RPMI8226 (cell line): ENCODE results near the gene SPINK1.
A peak's percentile ranks its signal among the peaks of the same experiment; 100 is the strongest.
"Not testable (repeated sequence)": the region's sequence is repeated elsewhere in the genome, so short reads cannot be mapped to it uniquely, and the experiment has no call there.

ENCODE experiments used
- DNase-seq: peaks from one replicate; pipeline ENCODE4 v3.0.0-alpha.2; 2015

The SPINK1 gene

DNA sequence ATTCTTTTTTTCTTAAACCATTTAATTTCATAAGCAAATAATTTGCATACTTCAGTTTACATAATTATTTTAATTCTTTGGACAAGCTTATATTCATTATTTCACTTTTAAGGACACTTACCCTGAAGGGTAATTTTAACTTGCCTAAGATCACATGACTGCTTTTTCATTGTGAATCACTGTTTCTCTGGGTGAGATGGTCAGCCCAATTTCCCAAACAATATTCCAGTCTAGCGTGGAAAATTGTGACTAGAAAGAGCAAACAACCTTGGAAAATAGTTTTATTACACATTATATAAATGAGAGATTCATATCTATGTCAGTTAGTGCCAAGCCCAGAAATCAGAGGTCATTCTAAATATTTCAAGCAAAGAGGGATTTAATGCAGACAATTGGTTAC is 27.5 kb downstream of the SPINK1 start:
- DNase-seq: no peak

DNA sequence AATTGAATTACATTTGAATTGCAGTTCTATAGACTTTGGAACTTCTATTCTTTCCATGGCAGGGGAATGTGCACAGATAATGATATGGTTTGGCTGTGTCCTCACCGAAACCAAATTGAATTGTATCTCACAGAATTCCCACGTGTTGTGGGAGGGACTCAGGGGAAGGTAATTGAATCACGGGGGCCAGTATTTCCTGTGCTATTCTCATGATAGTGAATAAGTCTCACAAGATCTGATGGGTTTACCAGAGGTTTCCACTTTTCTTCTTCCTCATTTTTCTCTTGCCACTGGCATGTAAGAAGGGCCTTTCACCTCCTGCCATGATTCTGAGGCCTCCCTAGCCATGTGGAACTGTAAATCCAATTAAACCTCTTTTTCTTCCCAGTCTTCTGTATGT is 28.3 kb downstream of the SPINK1 start:
- not testable (repeated sequence) for DNase-seq

DNA sequence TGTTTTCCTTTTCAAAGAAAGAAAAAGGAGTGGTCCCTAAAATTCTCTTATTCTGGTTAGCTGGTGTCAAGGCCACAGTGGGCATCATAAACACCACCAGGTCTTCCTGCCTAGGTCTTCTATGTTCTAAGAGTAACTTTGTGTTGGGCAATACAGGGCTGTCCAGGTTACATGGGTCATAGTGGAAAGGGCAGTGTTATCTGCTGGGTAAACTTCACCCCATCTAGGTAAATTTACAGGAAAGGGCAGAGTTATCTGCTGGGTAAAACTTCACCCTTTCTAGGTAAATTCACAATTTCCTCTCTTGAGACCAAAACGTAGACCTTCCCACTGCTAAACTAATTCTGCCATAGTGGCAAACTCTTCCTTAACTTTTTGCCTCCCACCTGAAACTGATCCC is 30.0 kb downstream of the SPINK1 start:
- no peak for DNase-seq

DNA sequence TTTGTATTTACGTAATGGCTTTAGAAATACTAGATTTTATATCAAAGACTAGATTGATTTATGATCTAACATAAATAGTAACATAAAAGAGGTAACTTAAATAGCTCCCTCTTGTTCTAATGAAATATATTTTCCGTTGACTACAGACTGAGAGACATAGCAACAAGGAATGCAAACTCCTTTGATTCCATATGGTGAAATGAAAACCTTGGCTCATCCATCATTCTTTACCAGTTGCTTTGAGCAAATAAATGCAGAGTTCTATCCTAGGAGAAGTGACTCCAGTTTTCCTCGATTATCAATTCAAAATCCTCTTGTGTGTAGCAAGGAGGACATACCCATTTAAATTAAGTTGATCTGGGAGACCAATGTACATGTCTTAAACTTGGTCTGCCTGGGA is 31.0 kb downstream of the SPINK1 start:
- DNase-seq: no peak

DNA sequence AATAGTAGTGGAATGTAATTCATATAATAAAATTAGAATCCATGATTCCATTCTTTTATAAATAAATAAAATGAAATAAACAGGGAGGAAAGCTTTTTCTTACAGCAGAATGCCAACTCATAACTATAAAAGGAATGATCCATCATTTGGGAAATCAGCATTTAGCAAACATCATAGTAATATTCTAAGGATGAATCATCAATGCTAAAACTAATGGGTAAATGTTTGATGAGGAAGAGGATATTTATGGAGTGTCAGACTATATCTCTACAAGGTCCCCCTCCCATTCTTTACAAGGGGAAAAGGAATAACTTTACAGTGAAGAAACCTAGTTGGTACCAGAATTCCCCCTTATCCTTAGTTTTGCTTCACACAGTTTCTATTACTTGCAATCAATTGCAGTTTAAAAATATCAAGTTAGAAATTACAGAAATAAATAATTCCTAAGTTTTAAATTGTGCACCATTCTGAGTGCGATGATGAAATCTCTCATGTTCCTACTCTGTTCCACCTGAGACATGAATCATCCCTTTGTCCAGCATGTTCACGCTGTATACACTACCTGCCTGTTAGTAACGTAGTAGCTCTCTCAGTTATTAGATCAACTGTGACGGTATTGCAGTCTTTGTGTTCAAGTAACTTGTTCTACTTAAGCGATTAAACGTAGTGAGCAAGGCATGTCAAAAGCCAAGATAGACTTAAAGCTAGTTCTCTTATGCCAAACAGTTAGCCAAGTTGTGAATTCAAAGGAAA is 34.7 kb downstream of the SPINK1 start:
- no peak for DNase-seq

DNA sequence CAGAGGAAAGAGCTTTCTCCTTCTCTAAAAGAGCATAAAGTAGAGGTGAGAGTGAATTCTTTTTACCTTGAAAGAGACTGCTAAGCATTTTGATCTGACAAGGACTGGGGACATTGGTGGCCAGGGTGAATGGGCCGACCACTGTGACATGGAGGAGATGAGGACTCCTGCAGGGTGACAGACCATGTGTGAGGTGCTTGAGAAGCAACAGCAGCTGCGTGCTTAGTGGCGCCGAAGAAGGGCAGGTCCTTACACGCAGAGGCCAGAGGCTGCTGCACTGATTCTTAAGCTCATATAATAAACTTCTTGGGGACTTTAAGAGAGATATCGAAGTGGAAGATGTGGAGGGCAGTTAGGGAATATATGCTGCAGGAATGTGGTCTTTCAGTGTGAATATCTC is 40.3 kb downstream of the SPINK1 start:
- DNase-seq: no peak

DNA sequence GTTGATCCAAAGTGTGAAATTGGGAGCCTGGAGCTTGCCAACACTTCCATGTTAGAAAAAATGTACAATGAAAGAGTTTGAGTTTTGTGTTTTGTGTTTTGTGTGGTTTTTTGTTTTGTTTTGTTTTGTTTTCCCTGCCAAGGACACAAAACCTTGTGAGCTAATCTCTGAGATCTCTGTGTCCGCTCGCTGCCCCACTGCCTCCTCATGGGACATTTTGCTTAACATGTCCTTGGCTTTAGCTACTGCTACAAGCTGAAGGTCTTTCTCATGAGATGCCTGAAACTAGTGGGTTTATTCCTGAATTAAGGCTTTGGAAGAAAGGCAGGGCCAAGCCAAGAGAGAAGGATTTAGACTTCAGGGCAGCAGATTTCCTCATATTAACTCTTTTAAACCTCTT is 41.7 kb downstream of the SPINK1 start:
- no peak for DNase-seq

DNA sequence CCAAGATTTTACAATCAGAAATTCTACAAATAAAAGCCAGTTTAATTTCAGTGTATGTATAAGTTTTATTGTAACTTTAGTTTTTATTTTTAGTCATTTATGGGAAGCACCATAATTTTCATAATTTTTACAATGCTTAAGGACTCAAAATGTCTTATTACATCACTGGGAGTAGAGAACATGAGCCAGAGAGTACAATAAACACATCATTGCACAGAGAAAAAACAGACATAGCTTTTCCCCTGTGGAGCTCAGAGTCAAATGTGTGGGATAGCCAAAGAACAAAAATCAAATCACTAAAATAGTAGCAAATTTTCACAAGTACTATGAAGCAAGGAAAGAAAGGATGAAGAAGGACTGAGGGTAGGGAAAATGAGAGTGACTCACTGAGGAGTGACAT is 43.4 kb downstream of the SPINK1 start:
- no peak for DNase-seq

DNA sequence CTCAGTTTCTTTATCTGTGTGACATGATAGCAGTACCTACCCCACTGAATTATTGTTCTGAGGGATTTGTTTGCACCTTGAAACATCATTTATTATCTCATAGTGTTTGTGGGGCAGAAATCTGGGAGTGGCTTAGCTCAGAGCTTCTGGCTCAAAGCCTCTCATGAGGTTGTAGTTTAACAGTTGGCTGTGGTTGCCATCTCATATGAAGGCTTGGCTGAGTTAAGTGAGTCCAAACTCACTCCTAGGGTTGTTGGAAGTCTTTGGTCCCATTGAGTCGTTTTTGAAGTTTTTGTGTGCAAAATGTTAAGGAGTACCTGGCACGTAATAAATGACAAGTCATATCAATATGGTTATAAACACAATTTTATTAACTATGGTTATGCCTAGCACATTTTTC is 45.3 kb downstream of the SPINK1 start:
- DNase-seq: no peak

DNA sequence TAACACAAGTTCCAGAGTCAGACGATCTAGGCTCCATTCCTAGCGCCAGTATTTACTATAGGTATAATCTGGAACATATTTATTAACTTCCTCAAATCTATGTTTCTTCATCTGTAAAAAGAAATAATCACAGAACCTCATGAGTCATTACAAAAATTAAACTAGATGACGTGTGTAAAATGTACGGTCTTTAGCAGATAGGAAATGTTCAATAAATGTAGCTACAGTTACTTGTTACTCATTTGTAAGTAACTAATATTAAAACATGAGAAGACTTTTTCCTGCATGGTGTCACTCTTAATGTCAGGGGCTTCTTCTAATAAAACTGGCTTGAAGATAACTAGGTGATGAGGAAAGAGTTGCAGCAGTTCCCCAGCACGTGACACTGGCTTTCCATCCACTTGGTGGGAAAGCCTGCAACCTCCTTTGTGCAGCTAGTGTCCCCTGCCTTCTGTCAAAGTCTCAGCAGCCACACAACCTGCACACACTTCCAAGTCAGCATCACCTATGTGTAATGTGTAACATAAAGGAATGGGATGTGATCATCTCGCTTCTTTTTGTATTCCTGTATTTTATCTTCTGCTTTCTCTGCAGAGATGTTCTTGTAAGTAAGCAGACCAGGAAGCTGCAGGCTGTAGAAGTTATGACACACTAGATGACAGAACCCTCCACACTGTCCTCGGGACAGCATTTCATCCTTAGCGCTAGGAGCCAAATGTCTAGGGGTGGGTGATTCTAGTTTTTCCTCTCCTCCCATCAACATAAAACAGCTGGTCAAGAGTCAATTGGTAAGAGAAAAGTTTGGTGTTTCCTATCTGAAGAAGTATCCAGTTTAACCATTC is 47.1 kb downstream of the SPINK1 start:
- no peak for DNase-seq

DNA sequence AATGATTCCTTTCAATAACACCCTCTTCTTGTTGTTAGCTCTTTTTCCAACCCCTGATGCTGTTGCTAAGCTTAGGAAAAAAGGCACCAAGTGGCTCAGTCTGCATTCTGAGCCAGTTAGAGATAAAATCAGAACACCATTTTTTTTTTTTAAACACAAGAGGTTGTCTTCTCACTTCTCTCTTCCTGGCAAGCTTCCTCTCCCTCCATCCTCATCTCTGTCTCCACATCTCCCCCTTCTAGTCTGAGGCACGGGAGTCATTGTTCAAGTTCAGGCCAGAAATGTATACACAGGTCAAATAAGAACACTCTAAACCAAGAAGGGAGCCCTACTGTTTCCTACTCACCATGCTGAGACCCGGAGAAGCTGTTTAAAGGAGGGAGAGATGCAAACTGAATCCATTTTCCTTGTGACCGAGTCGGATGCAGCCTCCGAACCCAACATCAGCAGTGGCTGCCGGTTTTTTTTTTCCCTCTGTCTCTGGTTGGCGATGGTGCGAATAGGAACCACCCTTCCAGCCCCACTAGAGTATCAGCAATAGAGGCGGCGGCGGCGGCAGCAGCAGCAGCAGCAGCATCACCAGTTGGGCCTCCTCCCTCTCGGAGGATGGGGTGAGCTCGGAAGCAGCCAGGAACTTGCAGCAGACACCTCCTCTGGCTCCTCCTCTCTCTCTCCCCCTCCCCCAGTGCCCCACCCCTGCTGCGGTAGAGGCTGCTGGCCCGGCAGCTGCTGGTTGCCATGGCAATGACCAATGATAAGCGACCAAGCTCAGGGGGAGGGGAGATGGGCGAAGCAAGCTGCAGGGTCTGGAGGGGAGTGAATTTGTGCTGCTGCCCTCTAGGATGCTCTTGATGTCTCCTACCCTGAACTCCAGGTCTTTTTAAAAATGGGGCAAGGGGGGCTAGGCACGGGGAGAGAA is 49.1 kb downstream of the SPINK1 start, which contains the start of gene JAKMIP2:
Gene JAKMIP2, minus strand, starts transcription at position 619 of the 919 bp plus-strand sequence. CDS start 110,922 bp downstream, outside the sequence.
- peak; percentile 96 for DNase-seq

DNA sequence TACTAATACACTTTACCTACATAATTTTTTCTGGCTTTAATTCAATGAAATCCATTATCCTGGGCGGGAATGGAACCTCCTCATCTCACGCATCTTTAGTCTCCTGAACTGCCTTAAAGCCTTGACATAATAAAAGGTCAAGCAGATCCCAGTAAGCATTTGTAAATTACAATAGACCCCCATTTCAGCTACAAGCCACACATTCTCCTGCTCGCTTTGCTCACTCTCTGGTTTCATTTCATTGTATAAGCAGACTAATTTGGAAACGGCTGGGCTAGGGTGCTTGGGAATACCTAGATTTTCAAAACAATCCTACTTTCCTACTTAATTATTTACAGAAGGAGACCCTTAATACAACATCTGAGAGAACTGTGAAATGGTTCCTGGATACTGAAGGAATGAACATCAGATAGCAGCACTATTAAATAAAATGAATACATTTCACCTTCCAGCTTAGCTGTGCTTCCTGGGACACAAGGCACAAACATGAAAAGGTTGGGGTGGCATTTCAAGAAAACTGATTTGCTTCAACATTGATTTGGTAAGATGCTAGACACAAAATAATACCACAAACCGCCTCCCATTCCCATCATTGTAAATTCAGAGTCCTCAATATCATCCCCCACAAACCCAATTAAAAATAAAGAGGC is 50.4 kb downstream of the SPINK1 start:
- DNase-seq: no peak

DNA sequence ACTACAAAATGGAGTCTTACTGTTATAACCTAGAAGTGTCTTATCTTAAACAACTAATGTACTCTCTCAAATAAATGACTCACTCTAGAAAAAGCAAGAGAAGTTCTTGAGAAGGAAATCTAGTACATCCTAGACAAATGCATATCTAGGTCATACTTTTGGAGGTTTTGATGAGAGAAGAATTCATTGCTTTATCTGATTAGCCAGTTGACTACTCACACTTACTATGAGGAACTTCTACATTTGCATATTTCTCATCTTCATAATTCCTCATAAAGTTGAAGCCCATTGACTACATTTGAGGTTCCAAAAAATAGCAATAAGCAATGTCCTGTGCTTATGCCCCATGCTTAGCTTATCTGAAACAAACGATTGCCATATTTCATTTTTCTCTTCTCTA is 51.8 kb downstream of the SPINK1 start:
- DNase-seq: no peak

DNA sequence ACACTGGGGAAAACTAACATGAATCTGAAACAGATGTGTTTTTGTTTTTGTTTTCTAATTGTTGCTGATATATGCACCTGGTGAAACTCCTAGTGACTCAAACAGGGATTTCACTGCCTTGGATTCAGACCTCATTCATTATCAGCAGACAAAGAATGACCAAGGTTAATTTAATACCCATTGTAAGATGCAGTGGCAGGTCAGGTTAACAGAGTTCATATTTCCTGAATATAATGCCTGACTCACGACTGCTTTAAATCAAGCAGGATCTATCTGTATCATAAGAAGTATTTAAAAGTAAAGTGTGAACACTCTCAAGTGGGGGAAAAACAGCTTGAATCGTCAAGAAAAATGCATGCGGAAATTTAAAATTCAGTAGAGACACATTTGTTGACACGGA is 54.5 kb downstream of the SPINK1 start:
- DNase-seq: no peak
